OCI-LY3 (cell line): ENCODE data around the gene CST4.

ENCODE experiments used
- CTCF ChIP-seq: fragments of 200-600, 300-600 bp; sonication (generic); IDR thresholded peaks from 2 replicates; pipeline ENCODE4 v1.5.1; 2014; ENCODE audit warnings: antibody characterized with exemption, low read length, low read depth
- EZH2phosphoT487 ChIP-seq: fragments of 200-600 bp; shearing (Covaris generic); IDR thresholded peaks from 2 replicates; pipeline ENCODE4 v1.6.1; 2018; ENCODE audit warnings: antibody characterized with exemption, mixed run types, low read depth

- TF ChIP-seq CTCF, result no peak
- TF ChIP-seq EZH2phosphoT487, result no peak
Measured at GRCh38 chr20:23662276-23662870, 26.5 kb downstream of the CST4 start.
